Testis (tissue), 3 donors: ENCODE results near the gene CNTNAP3B. TPM values are rescaled to one million over a fixed set of nuclear protein-coding genes. Genes with fewer than 3 reads are reported as not detected.

Experiments used
- polyA plus RNA-seq: library from polyadenylated mRNA; stranded (reverse); fragments of 350-450 nt; fragmentation: Illumina TruSeq; extraction: RNeasy Lipid Tissue Mini Kit (QIAGEN cat#74804); gene quantifications from one replicate; pipeline ENCODE4 v1.2.3, GENCODE V29; 2014; ENCODE audit warnings: low read depth, low replicate concordance; ENCODE audit not compliant: insufficient read depth
- small RNA-seq, 2 donors: library from RNA; depleted of rRNA; stranded (forward); fragments of <200 nt; gene quantifications; one replicate each; pipeline ENCODE3, GENCODE V24; 2016
- total RNA-seq, 2 donors: library from RNA; depleted of rRNA; stranded (reverse); fragments of >200 nt; gene quantifications; one replicate each; pipeline ENCODE4 v1.2.3, GENCODE V29; 2016

Gene CNTNAP3B
- total and polyA plus RNA-seq, 3 donors from 2014 or later = 5.9 to 40.8 (median 26.2) TPM

Small RNAs within 50 kb of the gene (small RNA-seq; reads per million reads assigned to genes)
- 0 reads per million in 2 donors for gene RN7SL343P

Other genes starting within 250 kb of the CNTNAP3B start
- gene SPATA31A6, start 54.2 kb upstream of the CNTNAP3B start, total RNA-seq = 1 to 10 TPM; 1.1 to 1.3 TPM
- 0.65 TPM for gene SPATA31A6, start 54.2 kb upstream of the CNTNAP3B start, polyA plus RNA-seq